ENCODE measurements around the gene MACROD2. TPM values are rescaled to one million over a fixed set of nuclear protein-coding genes. Genes with fewer than 3 reads are reported as not detected.

The MACROD2 gene
- total RNA-seq, 1 experiment from 2014 or later = 3.7 TPM

GRCh38 chr20:14888134-14888533 is 892.8 kb downstream of the MACROD2 start:
- Histone ChIP-seq H3K79me2 (ENCODE audit: insufficient read depth, low read length) (no peaks in the 10 kb centered on the region), H3K27me3 (ENCODE audit: insufficient read depth, low read length) (no peaks in the 10 kb centered on the region), H3K4me2 (ENCODE audit: low read length) (no peak overlapping the region), H3K4me3 (replicated peaks in 1 of 2; ENCODE audit: low read depth in 1 of 2, low read length in 2 of 2) (no peak overlapping the region), H3K9ac (ENCODE audit: low read length) (no peak overlapping the region), H4K20me1 (ENCODE audit: insufficient read depth) (no peaks in the 10 kb centered on the region), H3K27ac (ENCODE audit: low read depth, low read length) (no peak overlapping the region), H3K9me2 (ENCODE audit: insufficient read depth) (no peaks in the 10 kb centered on the region), H3K4me1 (ENCODE audit: control insufficient read depth in 1 of 2, insufficient read depth in 2 of 2, low read length in 2 of 2) (no peaks in the 10 kb centered on the region), H3K9me3 (ENCODE audit: control insufficient read depth in 1 of 2, insufficient read depth in 1 of 2, low read depth in 1 of 2, low read length in 2 of 2) (no peaks in the 10 kb centered on the region), H3K36me3 (ENCODE audit: control insufficient read depth in 1 of 2, insufficient read depth in 2 of 2, low read length in 2 of 2) (no peaks in the 10 kb centered on the region), H2AFZ (ENCODE audit: low read depth, low read length, poor library complexity, severe bottlenecking) (no peak overlapping the region)
- ATAC-seq (no peak), DNase-seq (ENCODE audit: low read depth, low spot score) (no peak)
- TF ChIP-seq JUND (IDR thresholded peaks at IDR 0.05) = no peak
- TF ChIP-seq ZBTB33 (IDR thresholded peaks at IDR 0.05; ENCODE audit: extremely low read depth, insufficient replicate concordance, low read length) = no peak
- intact Hi-C loops (cut with micrococcal nuclease) = no loop called here
- POLR2A ChIA-PET = no interaction called here
- no TSS peak for BruUV-seq (replicated peaks)
- RAD21 ChIA-PET (ENCODE audit: low non-redundant PET in 1 of 2, low total read pairs in 2 of 2, uncharacterized antibody in 2 of 2, unreplicated experiment in 2 of 2) = no interaction called here
- CTCF ChIA-PET = no interaction called here

GRCh38 chr20:14889496-14890255 is 894.4 kb downstream of the MACROD2 start:
- H3K36me3 ChIP-seq (ENCODE audit: control insufficient read depth in 1 of 2, insufficient read depth in 2 of 2, low read length in 2 of 2) = no peaks in the 10 kb centered on the region
- H3K27ac ChIP-seq (ENCODE audit: low read depth, low read length) = no peak overlapping the region
- no peaks in the 10 kb centered on the region for H3K9me2 ChIP-seq (ENCODE audit: insufficient read depth)
- RAD21 ChIA-PET (ENCODE audit: low non-redundant PET in 1 of 2, low total read pairs in 2 of 2, uncharacterized antibody in 2 of 2, unreplicated experiment in 2 of 2) = no interaction called here
- no TSS peak for BruUV-seq (replicated peaks)
- H3K4me3 ChIP-seq (replicated peaks in 1 of 2; ENCODE audit: low read depth in 1 of 2, low read length in 2 of 2) = no peak overlapping the region
- no peak overlapping the region for H2AFZ ChIP-seq (ENCODE audit: low read depth, low read length, poor library complexity, severe bottlenecking)
- DNase-seq (ENCODE audit: low read depth, low spot score) (no peak), ATAC-seq (no peak)
- intact Hi-C loops (cut with micrococcal nuclease) = no loop called here
- H4K20me1 ChIP-seq (ENCODE audit: insufficient read depth) = no peaks in the 10 kb centered on the region
- CTCF ChIA-PET = no interaction called here
- no peak overlapping the region for H3K4me2 ChIP-seq (ENCODE audit: low read length)
- H3K9me3 ChIP-seq (ENCODE audit: control insufficient read depth in 1 of 2, insufficient read depth in 1 of 2, low read depth in 1 of 2, low read length in 2 of 2) = no peaks in the 10 kb centered on the region
- H3K4me1 ChIP-seq (ENCODE audit: control insufficient read depth in 1 of 2, insufficient read depth in 2 of 2, low read length in 2 of 2) = no peaks in the 10 kb centered on the region
- H3K27me3 ChIP-seq (ENCODE audit: insufficient read depth, low read length) = no peaks in the 10 kb centered on the region
- POLR2A ChIA-PET = no interaction called here
- H3K9ac ChIP-seq (ENCODE audit: low read length) = no peak overlapping the region
- no peaks in the 10 kb centered on the region for H3K79me2 ChIP-seq (ENCODE audit: insufficient read depth, low read length)
- TF ChIP-seq CBX3 (IDR thresholded peaks at IDR 0.05; ENCODE audit: low read depth) = no peak
- TF ChIP-seq RAD21 (IDR thresholded peaks at IDR 0.05; ENCODE audit: low read depth) = no peak
- TF ChIP-seq POLR2A (IDR thresholded peaks at IDR 0.05; ENCODE audit: borderline replicate concordance, extremely low read depth, insufficient read depth, insufficient read length) = no peak
- TF ChIP-seq SRF (IDR thresholded peaks at IDR 0.05; ENCODE audit: low read depth) = no peak
- no peak for TF ChIP-seq JUND (IDR thresholded peaks at IDR 0.05)
- TF ChIP-seq POLR2AphosphoS5 (IDR thresholded peaks at IDR 0.05; ENCODE audit: low read depth, low read length) = no peak
- TF ChIP-seq MAX (IDR thresholded peaks at IDR 0.05) = no peak
- TF ChIP-seq EZH2phosphoT487 (IDR thresholded peaks at IDR 0.05; ENCODE audit: borderline replicate concordance) = no peak
- TF ChIP-seq REST (IDR thresholded peaks at IDR 0.05; ENCODE audit: low read depth) = no peak
- TF ChIP-seq ZFX (IDR thresholded peaks at IDR 0.05) = no peak
- TF ChIP-seq FOSL1 (IDR thresholded peaks at IDR 0.05; ENCODE audit: low read depth) = no peak
- no peak for TF ChIP-seq SP1 (IDR thresholded peaks at IDR 0.05; ENCODE audit: low read depth)
- TF ChIP-seq EGR1 (IDR thresholded peaks at IDR 0.05; ENCODE audit: low read depth) = no peak
- no peak for TF ChIP-seq ZNF274 (IDR thresholded peaks at IDR 0.05; ENCODE audit: low read depth, low read length)

Measured in HCT116 (cell line).